ENCODE results near the gene GAA. TPM values are rescaled to one million over a fixed set of nuclear protein-coding genes. Genes with fewer than 3 reads are reported as not detected.

GAA gene
- total RNA-seq, 1 donor from 2014 or later: 15.2 TPM

DNA sequence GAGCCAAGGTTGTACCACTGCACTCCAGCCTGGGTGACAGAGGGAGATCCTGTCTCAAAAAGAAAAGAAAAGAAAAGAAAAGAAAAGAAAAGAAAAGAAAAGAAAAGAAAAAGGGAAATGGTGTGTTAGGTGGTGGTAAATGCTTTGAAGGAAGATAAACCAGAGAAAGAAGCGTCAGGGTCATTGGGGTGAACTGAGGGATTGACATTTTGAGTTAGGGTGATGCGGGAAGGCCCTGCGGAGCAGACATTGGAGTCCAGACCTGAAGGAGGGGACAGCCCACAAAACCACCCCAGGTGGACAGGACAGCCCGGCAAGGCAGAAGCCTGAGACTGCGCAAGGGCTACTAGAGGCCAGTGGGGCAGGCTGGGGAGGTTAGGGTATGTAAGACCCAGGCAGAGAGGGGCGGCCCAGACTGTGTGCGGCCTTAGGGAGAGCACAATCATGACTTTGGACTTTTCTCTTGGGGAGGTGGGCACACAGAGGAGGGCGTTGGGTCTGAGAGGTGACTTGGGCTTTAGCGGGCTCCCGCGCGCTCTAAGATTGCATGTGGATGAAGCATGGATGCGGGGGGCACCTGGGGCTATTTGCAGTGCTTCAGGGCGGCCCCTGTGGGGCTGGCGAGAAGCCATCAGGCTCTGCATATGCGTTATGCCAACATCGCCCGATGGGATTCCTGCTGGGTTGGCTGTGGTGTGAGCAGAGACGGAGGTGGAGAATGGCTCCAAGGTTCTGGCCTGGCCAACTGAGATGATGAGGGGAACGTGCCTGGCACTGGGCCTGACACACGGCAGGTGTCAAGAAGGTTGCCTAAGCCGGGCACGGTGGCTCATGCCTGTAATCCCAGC lies 3.3 kb upstream of the GAA start:
- Mint-ChIP-seq H3K27me3 (ENCODE audit: insufficient read depth, low read depth) (peaks cover 20% of the 10 kb centered on the region), H3K36me3 (no peaks in the 10 kb centered on the region), H3K27ac (peak overlapping the region; percentile 69), H3K4me1 (peaks cover 25% of the 10 kb centered on the region), H3K9me3 (no peaks in the 10 kb centered on the region), H3K4me3 (peak overlapping the region; percentile 54)
- H3K27ac ChIP-seq: no peak overlapping the region
- no peak for TF ChIP-seq EZH2phosphoT487 (IDR thresholded peaks at IDR 0.05)
- TF ChIP-seq, protein P1, sequence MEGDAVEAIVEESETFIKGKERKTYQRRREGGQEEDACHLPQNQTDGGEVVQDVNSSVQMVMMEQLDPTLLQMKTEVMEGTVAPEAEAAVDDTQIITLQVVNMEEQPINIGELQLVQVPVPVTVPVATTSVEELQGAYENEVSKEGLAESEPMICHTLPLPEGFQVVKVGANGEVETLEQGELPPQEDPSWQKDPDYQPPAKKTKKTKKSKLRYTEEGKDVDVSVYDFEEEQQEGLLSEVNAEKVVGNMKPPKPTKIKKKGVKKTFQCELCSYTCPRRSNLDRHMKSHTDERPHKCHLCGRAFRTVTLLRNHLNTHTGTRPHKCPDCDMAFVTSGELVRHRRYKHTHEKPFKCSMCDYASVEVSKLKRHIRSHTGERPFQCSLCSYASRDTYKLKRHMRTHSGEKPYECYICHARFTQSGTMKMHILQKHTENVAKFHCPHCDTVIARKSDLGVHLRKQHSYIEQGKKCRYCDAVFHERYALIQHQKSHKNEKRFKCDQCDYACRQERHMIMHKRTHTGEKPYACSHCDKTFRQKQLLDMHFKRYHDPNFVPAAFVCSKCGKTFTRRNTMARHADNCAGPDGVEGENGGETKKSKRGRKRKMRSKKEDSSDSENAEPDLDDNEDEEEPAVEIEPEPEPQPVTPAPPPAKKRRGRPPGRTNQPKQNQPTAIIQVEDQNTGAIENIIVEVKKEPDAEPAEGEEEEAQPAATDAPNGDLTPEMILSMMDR (IDR thresholded peaks at IDR 0.05): no peak
- TF ChIP-seq EZH2 (IDR thresholded peaks at IDR 0.05): no peak
- H3K4me1 ChIP-seq: peaks cover 10% of the 10 kb centered on the region
- no peak for DNase-seq (ENCODE audit: low spot score)
- no peaks in the 10 kb centered on the region for H4K20me1 ChIP-seq (ENCODE audit: low read depth)
- H3K9me3 ChIP-seq (ENCODE audit: low read depth): no peaks in the 10 kb centered on the region
- H3K9ac ChIP-seq: no peak overlapping the region
- H2AFZ ChIP-seq (replicated peaks): no peak overlapping the region
- H3K4me2 ChIP-seq: no peak overlapping the region
- H3K79me2 ChIP-seq (ENCODE audit: low read depth): no peaks in the 10 kb centered on the region
- peaks cover 14% of the 10 kb centered on the region for H3K27me3 ChIP-seq
- no peaks in the 10 kb centered on the region for H3F3A ChIP-seq (ENCODE audit: low read depth)
- H3K36me3 ChIP-seq: no peaks in the 10 kb centered on the region
- H3K4me3 ChIP-seq: no peak overlapping the region

DNA sequence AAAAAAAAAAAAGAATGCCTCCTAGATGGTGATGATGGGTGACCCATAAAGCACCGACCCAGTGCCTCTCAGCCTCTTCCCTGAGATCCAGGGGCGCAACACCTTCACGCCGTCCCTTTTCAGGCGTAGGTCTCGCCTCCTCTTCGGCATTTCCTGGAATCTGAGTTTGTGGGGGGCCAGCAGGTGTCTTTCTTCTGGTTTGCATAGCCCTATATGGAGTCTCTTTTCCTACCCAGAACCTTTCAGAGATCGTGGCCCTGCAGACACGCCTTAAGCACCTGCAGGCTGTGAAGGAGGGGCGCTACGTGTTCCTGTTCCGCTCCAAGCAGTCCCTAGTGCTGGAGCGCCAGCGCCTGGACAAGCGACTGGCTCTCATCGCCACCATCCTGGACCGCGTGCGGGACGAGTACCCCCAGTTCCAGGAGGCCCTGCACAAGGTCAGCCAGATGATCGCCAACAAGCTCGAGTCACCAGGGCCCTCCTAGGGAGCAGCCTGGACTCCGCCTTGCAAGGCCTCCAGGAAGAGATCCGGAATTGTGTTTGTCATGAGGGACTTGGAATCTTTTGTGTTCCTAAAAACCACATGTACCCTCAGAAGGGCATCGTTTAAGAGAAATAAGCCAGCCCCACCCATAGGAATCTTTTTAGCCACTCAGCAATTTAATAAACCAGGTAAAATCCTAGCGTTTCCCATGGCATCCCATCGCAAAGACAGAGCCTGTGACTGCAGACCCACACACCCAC lies 1.9 kb upstream of the GAA start:
- H4K20me1 ChIP-seq (ENCODE audit: low read depth): no peaks in the 10 kb centered on the region
- no peak for DNase-seq (ENCODE audit: low spot score)
- H3K27ac ChIP-seq: no peak overlapping the region
- Mint-ChIP-seq H3K27ac (peak overlapping the region; percentile 33), H3K4me3 (peak overlapping the region; percentile 62), H3K9me3 (no peaks in the 10 kb centered on the region), H3K36me3 (no peaks in the 10 kb centered on the region), H3K27me3 (ENCODE audit: insufficient read depth, low read depth) (peaks cover 20% of the 10 kb centered on the region), H3K4me1 (peaks cover 36% of the 10 kb centered on the region)
- no peak overlapping the region for H3K4me2 ChIP-seq
- TF ChIP-seq, protein P1 (IDR thresholded peaks at IDR 0.05): no peak
- TF ChIP-seq EZH2phosphoT487 (IDR thresholded peaks at IDR 0.05) (no peak), EZH2 (IDR thresholded peaks at IDR 0.05) (no peak)
- H3K79me2 ChIP-seq (ENCODE audit: low read depth): no peaks in the 10 kb centered on the region
- H3F3A ChIP-seq (ENCODE audit: low read depth): no peaks in the 10 kb centered on the region
- H2AFZ ChIP-seq (replicated peaks): no peak overlapping the region
- no peak overlapping the region for H3K9ac ChIP-seq
- H3K9me3 ChIP-seq (ENCODE audit: low read depth): no peaks in the 10 kb centered on the region
- no peaks in the 10 kb centered on the region for H3K36me3 ChIP-seq
- H3K4me1 ChIP-seq: peaks cover 10% of the 10 kb centered on the region
- peaks cover 14% of the 10 kb centered on the region for H3K27me3 ChIP-seq
- no peak overlapping the region for H3K4me3 ChIP-seq

DNA sequence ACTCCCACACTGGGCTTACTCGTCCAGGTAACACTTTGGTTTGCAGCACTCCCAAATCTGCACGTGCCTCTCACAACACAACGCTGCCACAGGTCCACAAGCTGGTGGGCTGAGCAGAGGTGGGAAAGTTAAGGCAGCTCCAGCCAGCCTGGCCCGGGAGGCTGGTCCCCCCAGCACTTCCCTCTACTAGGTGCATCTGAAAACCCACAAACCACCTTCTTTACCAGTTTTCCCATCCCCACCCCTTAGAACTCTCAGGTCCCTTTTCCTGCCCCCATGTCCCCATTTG lies 1.4 kb upstream of the GAA start:
- Histone ChIP-seq H3K79me2 (ENCODE audit: low read depth) (no peaks in the 10 kb centered on the region), H3F3A (ENCODE audit: low read depth) (no peaks in the 10 kb centered on the region), H3K9me3 (ENCODE audit: low read depth) (no peaks in the 10 kb centered on the region), H3K36me3 (no peaks in the 10 kb centered on the region), H3K27me3 (peaks cover 14% of the 10 kb centered on the region), H3K27ac (no peak overlapping the region), H3K4me2 (no peak overlapping the region), H4K20me1 (ENCODE audit: low read depth) (no peaks in the 10 kb centered on the region), H3K4me3 (no peak overlapping the region), H3K9ac (no peak overlapping the region), H2AFZ (replicated peaks) (no peak overlapping the region), H3K4me1 (peaks cover 10% of the 10 kb centered on the region)
- peak overlapping the region; percentile 95 for H3K4me3 Mint-ChIP-seq
- TF ChIP-seq, protein P1 (IDR thresholded peaks at IDR 0.05): no peak
- TF ChIP-seq EZH2phosphoT487 (IDR thresholded peaks at IDR 0.05) (no peak), EZH2 (IDR thresholded peaks at IDR 0.05) (no peak)
- peaks cover 20% of the 10 kb centered on the region for H3K27me3 Mint-ChIP-seq (ENCODE audit: insufficient read depth, low read depth)
- no peak for DNase-seq (ENCODE audit: low spot score)
- H3K9me3 Mint-ChIP-seq: no peaks in the 10 kb centered on the region
- H3K4me1 Mint-ChIP-seq: peaks cover 36% of the 10 kb centered on the region
- no peaks in the 10 kb centered on the region for H3K36me3 Mint-ChIP-seq
- H3K27ac Mint-ChIP-seq: no peak overlapping the region
